ENCODE results near the gene ATP5PB.
A peak's percentile ranks its signal among the peaks of the same experiment; 100 is the strongest.

The ATP5PB gene, protein sequence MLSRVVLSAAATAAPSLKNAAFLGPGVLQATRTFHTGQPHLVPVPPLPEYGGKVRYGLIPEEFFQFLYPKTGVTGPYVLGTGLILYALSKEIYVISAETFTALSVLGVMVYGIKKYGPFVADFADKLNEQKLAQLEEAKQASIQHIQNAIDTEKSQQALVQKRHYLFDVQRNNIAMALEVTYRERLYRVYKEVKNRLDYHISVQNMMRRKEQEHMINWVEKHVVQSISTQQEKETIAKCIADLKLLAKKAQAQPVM

DNA sequence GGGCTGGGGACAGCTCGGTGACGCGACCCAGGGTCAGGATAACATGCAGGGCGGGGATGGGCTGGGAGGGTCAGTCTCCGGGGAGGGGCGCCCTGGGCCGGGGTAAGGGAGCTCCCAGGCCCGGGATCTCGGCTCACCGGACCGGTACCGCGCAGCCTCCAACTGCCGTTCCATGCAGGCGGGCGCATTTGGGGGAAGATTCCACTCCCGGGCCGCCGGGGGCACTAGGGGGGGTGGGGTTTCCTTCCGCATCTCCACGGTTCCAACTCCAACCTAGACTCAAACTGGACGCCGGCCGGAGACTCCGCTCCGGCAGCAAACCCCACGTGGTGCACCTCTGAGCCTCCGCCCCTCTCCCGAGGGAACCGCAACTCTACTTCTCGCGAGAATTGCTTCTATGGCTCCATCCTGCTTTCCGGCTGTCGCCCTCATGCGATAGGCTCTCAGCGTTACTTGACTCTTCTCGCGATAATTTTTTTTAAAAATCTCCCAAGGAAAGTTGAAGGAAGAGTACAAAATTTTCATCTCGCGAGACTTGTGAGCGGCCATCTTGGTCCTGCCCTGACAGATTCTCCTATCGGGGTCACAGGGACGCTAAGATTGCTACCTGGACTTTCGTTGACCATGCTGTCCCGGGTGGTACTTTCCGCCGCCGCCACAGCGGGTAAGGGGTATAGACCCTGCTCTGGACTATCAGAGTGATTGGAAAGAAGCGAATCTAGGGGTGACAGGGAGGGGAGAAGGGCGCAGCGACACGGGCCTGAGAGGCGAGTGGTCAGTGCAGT, at the start of gene ATP5PB, which contains the start of gene WDR77:
Gene ATP5PB (plus strand): TSS at position 547 of the 785 bp plus-strand sequence. CDS start 78 bp downstream, at position 625.
Gene WDR77 (minus strand): TSS at position 339 of the 785 bp plus-strand sequence. CDS start 87 bp downstream, at position 252.
- DNase-seq, result peak; percentile 98

DNA sequence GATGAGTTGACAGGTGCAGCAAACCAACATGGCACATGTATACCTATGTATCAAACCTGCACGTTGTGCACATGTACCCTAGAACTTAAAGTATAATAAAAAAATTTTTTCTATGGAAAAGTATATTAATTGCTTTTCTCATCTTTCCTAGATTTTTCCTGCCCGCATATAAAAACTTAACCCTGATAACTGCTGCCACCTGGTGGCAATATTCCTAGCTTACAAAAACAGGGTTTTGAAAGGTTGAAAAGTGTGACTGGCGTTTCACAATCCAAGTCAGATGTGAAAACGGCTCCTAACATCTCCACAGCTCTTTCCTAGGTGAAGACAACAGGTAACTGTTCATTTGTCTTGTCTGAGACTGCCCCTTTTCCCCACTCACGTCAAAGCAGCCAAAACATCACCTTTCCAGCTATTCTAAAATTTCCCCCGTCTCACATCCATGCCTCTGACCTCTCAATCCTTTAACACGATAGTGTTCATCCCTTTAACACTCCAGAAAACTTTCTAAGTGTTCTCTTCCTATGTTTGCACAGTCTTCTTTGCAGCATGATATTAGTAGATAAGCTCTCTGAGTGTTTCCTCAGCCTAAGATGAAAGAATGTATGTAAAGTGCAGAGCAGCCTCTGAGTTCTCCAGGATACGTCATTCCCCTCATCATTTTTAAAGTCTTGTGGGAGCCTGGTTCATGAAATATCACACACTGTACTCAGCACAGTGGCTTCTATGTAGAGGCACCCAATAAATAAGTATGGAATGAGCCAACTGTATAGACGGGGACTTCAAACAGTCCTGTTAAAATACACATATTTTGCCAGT, 49.3 kb upstream of the ATP5PB start:
- peak; percentile 37 for DNase-seq

DNA sequence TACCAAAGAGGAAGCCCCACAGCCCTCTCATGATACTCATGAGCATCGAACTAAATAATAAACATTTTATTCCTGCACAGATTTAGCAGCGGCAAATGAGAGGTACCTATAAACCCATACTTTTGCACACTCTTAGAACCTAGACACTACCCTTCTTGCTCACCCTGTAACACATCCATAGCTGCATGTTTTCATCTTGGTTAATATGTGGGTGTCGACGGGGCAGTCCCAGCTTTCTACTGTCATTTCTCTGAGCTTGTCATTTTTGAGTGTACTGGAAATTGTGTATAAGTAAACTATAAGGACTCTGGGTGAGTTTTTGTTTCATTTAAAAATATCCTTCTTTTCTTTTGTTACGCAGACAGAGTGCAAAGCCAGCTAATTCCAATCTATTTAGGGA, 47.2 kb upstream of the ATP5PB start:
- no peak for DNase-seq

DNA sequence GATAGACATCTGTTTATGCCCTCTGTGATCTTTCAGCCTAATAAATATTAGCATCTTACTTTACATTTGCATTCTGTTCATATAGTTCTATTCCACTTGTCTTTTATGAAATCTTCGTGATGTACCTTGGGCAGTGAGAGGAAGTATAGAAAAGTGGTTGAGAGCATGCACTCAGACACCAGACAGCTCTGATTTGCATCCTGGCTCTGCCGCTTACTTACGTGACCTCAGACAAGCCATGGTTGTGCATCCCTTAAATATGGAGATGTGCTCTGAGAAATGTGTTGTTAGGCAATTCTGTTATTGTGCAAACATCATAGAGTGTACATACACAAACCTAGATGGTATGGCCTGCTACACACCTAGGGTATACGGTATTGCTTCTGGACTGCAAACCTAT, 44.7 kb upstream of the ATP5PB start:
- no peak for DNase-seq

DNA sequence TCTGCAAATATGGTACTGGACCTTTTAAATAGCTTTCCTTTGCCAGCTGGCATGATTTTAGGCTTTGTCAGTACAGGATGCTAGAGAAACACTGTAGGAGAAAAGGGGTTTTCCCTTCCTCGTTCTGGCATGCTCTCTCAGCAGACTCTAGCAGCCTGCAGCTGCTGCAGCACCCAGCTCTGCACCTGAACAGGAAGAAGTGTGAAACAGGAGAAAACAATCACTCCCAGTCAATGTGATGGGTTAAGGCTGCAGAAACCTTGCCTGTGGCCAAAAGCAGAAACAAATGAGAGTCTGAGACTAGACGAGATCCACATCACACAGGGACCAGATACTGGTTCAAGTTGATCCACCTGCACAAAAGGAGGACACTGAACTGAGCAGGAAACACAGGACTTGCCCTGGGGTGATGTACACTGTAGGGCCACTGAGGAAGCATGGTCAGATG, 42.9 kb upstream of the ATP5PB start:
- no peak for DNase-seq

DNA sequence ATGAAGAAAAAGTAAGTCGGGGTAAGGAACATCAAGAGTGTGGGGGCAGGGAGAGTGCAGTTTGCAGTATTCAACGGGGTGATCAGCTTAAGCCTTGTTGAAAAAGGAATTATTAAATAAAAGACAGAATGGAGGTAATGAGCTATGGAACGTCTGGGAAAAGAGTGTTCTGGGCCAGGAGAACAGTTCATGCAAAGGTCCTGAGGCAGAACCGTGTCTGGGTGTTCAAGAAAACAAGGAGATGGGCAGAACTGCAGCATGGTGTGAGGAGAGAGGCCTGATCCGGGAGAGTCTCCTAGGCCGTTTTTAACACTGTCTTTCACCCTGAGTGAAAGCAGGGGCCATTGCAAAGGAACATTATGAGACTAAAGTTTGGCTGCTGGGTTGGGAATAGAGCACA, 42.0 kb upstream of the ATP5PB start:
- no peak for DNase-seq

DNA sequence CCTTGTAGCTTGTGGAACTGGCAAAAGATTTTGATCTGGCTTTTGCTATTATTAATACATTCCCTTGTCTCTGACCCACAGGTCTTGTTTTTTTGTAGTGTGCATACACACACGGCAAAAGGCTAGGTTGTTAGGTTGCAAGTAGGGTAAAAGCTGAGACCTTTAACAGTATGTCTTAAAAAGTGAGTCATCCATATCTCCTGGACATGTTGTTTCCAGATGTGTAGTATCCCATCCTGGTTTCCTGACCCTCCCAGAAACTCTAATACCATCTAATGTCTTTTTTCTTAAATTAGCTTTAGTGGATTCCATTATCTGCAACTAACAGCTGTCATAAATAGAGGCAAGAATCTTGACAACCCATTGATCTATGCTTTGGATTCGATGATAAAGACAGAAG, 36.4 kb upstream of the ATP5PB start:
- no peak for DNase-seq

DNA sequence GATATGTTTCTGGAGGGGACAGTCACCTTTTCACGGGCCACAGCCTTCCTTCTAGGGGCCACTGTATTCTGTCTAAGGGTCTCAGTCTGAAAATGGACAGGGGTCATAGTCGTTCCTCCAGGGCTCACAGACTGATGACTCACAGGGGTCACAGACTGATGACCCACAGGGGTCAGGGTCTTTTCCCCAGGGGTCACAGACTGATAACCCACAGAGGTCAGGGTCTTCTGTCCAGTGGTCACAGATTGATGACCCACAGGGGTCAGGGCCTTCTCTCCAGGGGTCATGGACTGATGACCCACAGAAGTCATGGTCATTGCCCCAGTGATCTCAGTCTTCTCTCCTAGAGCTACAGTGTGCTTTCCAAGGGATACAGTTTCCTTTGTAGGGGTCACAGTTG, 34.5 kb upstream of the ATP5PB start:
- DNase-seq, result no peak

DNA sequence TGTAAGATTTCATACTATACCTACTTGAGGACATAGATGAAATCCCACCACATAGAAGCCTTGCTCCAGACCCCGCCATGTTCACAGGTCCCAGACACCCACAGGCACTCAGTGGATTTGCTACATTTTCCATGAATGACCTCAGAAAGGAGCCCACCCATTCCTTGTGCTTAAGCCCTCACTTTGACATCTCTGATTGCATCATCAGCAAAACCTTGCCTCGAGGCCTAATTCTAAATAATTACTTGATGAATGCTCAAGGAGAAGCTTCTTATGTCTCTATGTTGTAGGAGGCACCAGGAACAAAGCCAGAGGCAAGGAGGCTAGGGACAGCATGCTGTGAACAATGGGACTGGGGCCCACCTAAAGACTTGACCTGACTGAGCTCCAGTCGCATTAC, 33.8 kb upstream of the ATP5PB start:
- no peak for DNase-seq

DNA sequence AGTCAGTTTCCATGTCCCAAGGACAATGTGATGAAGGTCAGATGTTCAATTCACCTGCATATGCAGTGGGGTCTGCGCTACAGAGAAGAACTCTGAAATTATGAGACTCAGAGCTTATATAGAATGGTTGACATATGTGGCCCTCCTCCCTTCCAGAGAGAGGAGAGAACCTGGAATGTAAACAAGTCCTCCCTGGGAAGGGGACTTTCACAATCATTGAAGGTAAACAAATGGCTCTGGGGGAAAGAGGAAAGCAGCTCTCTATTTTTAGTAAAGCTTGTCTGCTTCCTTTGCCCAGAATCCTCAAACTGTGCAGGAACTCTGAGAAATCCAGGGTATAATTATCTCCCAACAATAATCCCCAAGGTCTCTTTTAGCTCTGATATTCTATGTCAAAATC, 31.5 kb upstream of the ATP5PB start:
- DNase-seq, result no peak

DNA sequence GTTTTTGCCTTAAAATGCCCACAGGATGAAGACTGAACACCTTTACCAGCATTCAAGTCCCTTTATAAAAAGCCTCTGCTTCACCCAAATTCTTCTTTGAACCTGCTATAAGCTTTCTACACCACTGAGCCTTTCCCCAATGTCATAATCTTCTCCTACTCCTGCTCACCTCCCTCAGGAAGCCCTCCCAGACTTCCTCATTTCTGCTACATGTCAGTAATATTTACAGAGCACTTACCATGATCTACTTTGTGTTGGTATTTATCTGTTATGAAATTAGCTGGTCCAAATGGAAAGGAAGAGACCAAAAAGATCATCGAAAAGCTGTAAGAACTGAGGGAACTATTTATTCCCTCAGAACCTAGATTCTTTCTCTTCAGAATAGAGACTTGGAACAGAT, 30.2 kb upstream of the ATP5PB start:
- no peak for DNase-seq

DNA sequence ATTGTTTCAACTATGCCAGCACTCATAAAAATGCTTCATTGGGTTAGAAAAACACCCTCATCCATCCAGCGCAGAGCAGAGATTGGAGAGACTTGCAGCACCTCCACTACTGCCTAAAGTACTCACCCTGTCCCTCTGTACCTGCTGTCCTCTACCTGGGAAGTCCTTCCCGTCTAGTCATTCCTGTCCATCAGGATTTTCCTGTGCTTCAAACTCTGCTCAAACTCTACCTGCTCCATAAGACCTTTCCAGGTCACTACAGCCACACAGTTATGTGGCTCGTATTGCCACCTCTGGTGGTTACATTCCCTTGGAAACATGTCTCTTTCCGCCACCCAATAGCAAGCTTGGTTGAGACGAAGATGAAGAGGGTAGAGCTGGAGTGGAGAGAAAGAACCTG, 28.9 kb upstream of the ATP5PB start:
- no peak for DNase-seq

DNA sequence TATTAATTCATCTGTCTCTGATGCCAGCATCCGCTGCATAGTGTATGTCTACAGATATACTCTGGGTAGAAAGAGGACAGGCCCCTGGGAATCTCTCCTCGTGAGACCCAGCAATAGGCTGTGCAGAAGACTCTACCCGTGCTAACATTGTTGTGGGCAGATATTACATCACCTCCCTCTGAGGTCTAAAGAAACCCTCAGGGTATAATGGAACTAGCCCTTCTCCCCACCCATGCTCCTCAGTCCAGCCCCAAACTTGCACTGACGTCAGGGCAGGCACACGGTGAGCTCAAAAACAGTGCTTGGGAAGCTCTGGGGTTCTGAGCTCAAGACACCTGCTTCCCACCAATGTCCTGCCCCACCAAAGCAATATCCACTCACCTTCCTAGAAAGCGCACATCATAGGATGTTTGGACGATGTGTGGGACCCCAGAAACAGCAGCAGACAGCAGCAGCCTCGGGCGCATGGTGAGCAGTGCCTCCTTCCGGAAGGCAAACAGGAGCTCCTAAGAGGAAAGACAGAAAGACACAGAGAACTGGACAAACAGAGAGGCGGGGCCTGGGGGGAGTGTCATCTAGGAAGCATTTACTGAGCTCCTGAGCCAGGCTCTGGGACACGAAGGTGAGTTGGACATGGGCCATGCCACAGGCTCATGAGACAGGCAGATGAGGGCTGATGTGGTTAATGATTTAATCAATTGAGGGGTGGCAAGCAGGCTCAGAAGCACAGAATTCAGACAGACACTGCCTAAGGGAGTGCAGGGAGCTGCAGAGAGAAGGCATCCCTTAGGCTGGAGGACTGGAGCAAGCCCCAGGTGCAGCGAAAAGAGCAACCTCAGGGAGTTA, 26.5 kb upstream of the ATP5PB start:
- DNase-seq, result no peak

DNA sequence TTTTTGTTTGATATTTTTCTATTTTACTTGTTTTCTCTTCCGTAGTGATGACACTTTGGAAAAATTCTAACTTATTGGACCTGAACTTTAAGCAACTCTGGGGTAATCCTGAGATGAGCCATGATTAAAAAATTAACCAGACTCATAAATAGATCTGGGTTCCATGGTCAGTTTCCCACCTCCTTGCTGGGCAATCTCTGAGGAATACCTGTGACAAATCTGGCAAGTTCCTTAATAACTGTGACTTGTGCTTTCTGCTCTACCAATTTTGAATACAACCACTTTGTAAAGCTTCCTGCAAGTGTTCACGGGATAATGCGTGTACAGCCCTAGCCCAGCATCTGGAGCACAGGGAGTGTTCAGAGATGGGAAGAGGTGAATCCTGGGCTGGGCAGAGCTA, 25.0 kb upstream of the ATP5PB start:
- no peak for DNase-seq

DNA sequence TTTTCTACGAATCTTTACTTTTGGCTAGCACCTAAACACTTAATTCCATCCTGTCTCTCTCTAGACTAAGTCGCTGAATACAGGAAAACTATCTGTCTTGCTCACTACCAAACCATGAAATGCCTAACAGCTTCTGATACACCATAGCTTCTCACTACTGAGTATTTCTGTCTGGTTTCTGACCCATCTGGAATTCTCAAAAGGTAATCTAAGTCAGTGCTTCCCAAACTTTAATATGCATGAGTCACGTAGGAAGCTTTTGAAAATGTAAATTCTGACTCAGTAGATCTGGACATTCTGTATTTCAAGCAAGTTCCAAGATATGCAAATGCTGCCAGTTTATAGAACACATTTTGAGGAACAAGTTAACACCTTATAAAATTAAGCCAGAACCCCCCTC, 12.5 kb upstream of the ATP5PB start:
- DNase-seq, result no peak

DNA sequence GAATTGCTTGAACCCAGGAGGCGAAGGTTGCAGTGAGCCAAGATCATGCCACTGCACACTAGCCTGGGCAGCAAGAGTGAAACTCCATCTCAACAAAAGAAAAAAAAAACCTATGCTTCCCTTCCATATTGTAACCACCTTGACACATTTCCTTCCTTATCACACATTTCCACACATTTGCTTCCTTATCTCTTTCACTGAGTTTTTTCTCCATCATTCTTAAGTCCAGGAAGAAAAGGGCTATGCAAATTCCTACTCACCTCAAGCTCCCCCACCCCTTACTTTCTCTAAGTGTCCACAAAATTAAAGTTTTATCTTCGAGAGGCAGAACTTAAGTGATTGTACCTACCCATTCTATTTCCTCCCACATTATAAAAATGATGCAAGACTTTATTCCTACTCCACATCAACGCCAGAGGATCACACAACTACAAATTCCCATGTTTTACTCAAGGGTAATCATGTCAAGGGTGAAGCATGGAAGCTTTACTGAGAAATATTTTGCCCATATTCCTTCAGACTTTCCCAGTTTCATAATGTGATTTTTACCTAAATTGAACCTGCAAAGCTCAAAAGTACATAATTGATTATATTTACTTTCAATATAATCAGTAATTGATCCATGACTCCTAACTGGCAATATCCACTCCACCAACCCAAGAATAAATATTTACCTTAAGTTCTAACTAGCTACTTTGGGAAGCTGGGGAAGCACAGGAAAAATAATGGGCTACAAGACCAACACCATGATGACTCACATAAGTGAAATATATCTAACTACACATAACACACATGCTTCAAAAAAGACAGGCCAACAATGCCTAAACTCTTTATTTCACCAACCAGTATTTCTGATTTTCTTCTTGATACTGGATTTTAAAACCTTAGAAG, 9.6 kb upstream of the ATP5PB start:
- DNase-seq, result no peak

DNA sequence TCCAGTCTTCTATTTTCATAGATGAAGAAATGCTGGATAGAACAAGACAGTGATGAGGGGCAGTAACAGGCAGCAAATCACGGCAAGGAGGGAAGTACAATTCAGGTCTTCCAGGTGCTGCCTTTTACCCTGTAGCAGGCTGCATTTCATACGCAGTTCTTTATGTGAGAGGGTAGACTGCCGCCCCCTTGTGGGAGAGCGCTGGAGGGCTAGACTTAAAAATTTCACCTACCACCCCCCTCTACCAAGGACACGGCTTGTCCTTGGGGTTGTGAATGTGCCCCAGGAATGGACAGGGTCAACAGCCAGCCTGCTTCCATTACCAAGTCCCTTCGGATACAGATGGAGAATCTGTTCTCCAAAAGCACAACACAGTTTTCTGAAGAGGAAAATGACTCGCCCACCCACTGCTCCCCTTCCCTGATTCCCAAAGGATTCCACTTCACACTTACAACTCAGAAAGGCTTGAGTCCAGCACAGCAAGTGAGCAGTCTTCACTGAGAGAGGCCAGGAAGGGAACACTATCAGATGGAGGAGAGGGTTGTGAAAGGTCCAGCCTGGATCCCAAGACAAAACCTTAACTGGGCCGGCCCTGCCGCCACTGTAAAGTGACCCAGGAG, 7.6 kb upstream of the ATP5PB start:
- DNase-seq, result no peak

DNA sequence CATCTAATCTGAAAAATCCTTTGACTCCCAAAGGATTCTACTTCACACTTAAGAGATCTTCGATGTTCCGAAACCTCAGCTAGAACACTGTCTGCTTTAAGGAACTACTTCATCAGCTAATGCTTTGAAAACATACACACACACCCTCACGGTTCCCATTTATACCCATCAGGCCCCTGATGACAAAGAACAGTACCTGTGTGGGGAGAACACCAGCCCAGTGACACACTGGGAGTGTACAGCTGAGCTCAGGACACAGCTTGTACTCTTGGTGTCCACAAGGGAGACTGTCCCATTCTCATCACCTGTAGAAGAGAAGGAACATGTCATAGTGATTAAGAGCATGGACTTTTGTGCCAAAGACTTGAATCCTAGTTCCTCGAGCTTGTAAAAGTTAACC, 6.8 kb upstream of the ATP5PB start:
- no peak for DNase-seq

DNA sequence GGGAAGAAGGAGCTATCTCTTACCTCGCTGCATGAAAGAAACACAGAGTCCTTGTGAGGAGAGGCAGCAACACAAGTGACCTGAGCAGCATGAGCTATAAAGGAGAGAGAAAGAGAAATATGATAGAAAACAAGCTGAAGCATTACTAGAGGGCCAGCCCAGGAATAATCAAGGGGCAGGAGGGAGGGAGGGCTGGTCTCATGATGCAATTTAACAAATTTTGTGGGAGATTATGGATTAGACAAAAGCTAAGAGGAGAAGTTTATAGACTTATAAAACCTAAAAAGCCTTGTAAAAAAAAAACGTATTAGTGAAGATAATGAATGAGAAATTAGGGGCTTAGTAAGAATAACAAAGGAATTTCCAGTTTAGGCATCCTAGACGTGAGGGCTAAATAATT, 5.2 kb upstream of the ATP5PB start:
- no peak for DNase-seq

DNA sequence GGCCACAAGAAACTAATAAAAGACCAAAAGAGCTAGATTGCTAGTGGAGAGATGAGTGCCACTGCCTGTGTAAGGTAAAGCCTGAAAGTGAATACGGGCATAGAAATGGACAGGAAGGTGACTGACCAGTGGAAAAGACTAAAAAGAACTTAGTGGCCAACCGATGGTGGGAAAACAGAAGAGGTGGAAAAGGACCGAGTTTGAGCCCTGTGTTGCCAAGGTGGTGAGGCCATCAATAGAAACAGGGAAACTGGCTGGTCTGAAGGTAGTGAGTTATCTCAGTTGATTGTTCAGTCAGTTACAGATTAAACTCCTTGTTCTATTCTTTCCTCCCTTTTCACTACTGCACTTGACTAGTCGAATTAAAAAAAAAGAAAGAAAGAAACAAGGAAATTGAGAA, 2.7 kb upstream of the ATP5PB start:
- DNase-seq, result no peak

All from NCI-H2171 (cell line).